Body of pancreas (tissue), 4 donors: ENCODE measurements around the gene PAK6.

Source experiments
- POLR2A ChIP-seq, 3 donors: fragments of 450-650 bp; IDR thresholded peaks; one replicate each; pipeline ENCODE4 v1.6.1; 2016; ENCODE audit warnings: antibody characterized with exemption in 3 of 3, mild to moderate bottlenecking in 2 of 3
- TF ChIP-seq, protein P1 (sequence below), 7 experiments: fragments of 450-650 bp in 4 of 7; fragments of 200-600 bp in 3 of 7; sonication (generic) in 3 of 7; IDR thresholded peaks; one replicate each; pipeline ENCODE4 v1.5.1; 2016 to 2019; ENCODE audit warnings: antibody characterized with exemption in 7 of 7

DNA sequence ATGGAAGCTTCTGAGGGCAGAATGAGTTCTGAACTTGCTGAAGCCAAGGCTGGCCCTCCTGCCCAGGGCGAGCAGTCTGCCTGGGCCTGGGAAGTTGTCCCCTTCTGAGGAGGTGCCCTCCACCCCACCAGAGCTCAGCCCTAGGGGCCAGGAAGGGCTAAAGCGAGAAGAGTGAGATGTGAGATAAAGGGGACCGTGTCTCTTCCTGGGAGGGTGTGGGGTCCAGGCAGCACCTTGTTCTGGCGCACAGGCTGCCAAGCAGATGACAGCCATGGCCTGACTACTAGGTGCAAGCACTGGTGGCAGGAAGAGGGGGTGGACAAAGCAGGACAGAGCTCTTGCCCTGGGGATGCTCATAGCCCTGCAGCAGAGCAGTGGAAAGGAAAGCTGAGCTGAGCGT, 3.7 kb downstream of the PAK6 start:
- TF ChIP-seq, protein P1, sequence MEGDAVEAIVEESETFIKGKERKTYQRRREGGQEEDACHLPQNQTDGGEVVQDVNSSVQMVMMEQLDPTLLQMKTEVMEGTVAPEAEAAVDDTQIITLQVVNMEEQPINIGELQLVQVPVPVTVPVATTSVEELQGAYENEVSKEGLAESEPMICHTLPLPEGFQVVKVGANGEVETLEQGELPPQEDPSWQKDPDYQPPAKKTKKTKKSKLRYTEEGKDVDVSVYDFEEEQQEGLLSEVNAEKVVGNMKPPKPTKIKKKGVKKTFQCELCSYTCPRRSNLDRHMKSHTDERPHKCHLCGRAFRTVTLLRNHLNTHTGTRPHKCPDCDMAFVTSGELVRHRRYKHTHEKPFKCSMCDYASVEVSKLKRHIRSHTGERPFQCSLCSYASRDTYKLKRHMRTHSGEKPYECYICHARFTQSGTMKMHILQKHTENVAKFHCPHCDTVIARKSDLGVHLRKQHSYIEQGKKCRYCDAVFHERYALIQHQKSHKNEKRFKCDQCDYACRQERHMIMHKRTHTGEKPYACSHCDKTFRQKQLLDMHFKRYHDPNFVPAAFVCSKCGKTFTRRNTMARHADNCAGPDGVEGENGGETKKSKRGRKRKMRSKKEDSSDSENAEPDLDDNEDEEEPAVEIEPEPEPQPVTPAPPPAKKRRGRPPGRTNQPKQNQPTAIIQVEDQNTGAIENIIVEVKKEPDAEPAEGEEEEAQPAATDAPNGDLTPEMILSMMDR (IDR thresholded peaks at IDR 0.05), result no peak
- TF ChIP-seq POLR2A (IDR thresholded peaks at IDR 0.05), result no peak
